GM19372 (cell line): ENCODE measurements around the gene APOBEC3C.
"Not testable (repeated sequence)": the region's sequence is repeated elsewhere in the genome, so short reads cannot be mapped to it uniquely, and the experiment has no call there.

Experiments
- ATAC-seq: cut with Tn5 transposase; IDR thresholded peaks from one replicate; pipeline ENCODE4 v1.9.1; 2021; ENCODE audit warnings: mild to moderate bottlenecking, low read depth, moderate library complexity; ENCODE audit not compliant: unreplicated experiment

Gene APOBEC3C

DNA sequence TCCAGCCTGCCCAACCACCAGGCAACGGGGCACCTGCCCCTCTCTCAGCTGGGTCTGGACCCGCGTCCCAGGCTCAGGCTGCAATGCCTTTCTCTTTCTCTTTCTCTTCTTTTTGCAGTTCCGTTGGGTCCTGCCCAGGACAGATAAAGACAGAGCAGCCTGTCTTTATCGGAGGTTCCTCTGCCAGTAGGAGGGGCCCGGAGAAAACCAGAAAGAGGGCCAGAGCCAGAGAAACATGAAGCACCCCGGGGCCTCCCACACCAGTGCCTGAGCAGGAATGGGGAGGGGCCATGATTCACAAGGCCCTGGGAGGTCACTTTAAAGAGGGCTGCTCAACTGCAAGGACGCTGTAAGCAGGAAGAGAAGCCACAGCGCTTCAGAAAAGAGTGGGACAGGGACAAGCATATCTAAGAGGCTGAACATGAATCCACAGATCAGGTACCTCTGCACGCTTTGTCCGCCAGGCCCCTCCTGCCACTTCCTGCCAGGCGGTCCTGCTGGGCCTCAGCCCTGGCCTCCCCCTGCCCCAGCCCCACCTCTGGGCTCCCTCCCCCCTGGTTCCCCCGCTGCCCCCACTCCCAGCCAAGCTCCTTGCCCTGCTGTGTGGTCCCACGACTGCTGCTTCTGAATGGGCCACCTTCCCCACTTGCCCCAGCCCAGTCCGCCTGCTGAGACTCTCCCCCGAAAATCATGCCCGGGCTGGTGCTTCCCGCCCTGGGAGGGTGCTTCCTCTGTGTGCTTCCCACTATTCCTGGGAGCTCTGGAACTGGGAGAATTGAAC lies at the start of gene APOBEC3C:
Gene APOBEC3C, plus strand, starts transcription at position 316 of the 781 bp plus-strand sequence. Its CDS starts 106 bp downstream, at position 422.
- ATAC-seq: peak; percentile 79

DNA sequence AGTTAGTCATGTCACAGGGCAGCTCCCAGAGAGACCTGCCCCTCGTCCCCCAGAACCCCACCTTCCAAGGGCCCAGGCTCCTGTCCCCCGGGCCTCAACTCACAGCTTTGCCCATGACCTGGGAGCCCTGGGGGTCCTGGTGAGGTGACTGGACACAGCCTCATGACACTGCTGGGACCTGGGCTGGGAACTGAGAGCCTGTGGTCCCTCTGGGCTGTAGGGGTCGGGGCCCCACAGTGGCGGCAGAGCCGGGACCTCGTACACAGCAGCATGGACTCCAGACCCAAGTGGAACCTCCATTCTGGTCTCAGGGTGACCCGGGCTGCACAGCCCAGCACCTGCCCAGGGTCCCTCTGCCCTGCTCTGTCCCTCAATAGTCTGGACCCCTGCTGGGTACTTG lies 49.8 kb upstream of the APOBEC3C start:
- no peak for ATAC-seq

DNA sequence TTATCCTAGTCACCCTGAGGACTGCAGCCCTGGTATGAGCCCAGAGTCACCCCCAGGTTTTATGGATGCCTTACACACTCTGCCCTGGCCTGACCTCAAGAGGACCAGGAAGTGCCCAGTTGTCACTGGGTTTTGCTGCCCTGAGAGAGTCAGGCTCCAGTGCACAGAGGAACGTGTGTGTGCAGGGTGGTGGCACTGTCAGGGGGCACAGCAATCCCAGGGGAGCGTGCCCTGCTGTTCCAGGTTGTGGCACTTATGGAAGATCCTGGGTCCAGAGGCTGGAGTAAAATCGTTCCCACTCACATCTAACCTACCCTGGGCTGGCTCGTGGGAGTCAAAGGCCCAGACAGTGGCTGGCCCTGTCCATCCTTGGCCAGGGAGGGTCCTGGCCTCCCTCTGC lies 49.1 kb upstream of the APOBEC3C start:
- no peak for ATAC-seq

DNA sequence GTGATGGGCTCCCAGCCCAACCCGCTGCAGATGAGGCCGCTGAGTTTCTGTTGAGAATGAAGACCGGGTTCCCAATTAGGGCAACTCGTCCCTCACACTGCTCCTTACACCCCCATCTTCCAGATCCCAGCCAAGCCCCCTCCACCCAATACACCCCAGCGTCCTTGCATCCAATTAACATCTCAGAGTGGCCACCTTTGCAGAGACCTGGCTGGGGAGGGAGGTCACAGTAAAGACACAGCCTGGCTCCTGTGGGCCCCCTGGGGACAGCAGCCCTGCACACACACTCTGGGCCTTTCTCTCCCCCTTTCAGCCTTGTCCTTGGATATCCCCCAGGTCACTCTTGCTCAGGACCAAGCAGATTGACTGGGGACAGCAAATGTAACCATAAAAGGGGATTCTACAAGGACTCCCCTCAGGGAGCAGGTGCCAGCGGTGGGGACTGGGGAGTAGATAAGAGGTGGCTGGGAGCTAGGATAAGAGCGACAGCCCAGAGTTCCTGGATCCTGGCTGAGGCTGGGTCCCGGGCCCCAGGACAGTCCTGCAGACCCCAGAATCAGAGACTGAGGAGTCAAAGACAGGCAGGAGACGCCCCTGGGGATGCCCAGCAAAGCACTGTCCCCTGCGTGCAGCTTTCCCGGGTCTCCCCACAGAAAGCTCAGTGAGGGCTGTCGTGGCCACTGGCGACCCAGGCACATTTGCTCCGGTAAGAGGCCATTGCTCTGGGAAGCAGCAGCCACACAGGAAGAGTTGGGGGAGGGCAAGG lies 48.3 kb upstream of the APOBEC3C start:
- ATAC-seq: no peak

DNA sequence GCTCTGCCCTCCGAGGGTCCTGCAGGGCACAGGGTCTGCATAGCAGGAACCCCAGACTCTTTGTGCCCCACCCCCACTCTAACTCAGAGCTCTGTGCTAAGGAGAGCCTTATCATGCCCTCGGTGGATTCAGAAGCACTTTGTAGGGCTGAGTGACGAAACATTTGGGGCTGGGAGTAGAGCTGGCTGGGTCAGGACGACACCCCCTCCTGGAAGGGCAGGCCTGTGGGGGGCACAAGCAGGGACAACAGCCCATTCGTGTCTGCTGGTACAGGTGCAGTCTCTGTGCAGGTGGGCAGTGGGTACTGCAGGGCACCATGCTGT lies 47.7 kb upstream of the APOBEC3C start:
- ATAC-seq: no peak

DNA sequence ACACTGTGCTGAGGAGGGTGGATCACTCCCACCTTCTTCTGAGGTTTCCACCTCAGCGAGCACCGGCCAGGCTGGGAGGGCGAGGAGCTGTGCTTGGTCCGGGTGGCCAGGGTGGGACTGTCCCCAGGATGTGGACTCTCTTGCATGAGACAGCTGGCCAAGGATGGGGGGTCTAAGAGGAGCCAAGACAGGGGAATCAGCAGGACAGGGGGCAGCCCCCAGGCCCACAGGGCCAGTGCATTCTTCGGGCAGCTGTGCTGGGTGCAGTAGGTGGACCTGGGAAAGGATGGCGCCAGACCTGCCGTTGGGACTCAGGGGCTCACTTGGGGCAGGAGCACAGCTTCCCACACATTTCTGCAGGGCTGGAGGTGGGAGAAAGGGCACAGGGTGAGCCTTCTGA lies 47.1 kb upstream of the APOBEC3C start:
- ATAC-seq: no peak

DNA sequence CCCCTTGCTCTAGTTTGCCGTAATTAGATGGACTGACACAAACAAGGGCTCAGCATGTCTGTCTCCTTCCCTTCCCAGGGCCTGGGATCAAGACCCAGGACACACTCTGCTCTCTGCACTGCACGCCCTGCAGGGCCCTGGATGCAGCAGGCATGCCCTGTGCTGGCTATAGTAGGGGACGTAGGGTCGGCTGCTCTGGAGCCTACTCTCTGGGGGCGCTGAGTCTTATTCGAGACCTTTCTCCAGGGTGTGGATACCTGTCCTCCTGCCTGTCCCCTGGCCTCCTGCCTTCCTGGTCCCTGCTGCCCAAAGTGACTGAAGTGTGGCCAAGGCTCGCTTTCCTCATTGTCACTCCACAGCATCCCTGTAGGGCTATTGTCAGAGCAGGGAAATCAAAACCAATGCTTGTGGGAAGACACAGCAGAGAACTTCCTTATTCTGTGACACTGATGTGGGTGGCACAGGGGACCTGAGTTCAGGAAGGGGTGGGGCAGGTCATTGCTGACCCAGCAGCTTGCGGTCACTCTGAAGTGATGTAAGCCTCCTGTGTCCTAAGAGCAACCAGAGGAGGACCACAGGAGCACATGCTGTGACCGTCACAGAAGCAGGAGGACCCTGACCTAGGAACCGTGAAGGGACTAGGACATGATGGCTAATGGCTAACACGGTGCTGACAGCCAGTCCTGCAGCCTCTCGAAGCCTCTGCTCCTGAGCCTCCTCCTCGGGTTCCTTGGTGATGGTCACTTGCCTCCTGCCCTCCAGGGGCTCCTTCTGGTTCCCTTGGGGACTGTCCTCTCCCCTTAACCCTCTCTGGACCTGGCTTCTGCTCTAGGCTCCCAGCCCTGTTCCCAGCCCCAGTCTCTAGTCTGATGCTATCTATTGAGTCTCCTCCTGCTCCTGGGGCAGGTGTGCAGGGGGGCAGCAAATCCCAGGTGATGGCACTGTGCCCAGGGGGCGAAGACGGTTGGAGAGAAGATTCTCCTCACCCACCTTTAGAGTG lies 46.3 kb upstream of the APOBEC3C start:
- ATAC-seq: no peak

- ATAC-seq: no peak
These were observed 45.3 kb upstream of the APOBEC3C start for GRCh38 chr22:38968801-38969200.

- no peak for ATAC-seq
These were observed 43.5 kb upstream of the APOBEC3C start for GRCh38 chr22:38970551-38970950.

GRCh38 chr22:38971202-38971601 lies 42.9 kb upstream of the APOBEC3C start:
- no peak for ATAC-seq

DNA sequence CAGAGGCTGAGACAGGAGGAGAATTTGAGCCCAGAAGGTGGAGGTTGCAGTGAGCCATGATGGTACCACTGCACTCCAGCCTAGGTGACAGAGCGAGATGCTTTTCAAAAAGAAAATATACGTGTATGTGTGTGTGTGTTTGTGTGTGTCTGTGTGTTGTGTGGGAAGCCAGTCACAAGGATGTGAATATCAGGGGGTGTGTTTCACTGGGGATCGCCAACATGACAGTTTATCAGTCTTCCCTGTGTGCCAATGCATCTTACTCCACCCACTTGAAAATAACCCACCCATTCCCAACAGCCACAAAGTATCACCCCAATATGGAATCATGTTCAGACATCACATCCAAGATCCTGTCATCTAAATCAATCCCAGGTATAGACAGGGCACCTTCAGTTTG lies 42.3 kb upstream of the APOBEC3C start:
- ATAC-seq: no peak

DNA sequence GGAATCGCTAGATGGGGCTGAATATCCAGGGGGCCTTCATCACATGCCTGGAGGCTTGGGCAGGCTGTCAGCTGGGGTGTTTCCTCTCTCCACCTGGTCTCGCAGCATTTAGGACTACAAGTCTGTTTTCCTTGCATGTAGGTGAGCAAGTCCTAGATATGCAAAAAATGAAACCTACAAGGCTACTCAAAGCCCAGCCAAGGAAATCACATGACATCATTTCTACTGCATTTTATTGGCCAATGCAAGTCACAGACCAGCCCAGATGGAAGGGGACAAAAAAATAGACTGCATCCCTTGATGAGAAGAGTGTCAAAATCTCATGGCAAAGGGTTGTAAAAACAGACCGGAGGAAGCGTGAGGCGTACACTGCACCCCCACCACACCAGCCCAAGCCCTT lies 41.5 kb upstream of the APOBEC3C start:
- ATAC-seq: no peak

DNA sequence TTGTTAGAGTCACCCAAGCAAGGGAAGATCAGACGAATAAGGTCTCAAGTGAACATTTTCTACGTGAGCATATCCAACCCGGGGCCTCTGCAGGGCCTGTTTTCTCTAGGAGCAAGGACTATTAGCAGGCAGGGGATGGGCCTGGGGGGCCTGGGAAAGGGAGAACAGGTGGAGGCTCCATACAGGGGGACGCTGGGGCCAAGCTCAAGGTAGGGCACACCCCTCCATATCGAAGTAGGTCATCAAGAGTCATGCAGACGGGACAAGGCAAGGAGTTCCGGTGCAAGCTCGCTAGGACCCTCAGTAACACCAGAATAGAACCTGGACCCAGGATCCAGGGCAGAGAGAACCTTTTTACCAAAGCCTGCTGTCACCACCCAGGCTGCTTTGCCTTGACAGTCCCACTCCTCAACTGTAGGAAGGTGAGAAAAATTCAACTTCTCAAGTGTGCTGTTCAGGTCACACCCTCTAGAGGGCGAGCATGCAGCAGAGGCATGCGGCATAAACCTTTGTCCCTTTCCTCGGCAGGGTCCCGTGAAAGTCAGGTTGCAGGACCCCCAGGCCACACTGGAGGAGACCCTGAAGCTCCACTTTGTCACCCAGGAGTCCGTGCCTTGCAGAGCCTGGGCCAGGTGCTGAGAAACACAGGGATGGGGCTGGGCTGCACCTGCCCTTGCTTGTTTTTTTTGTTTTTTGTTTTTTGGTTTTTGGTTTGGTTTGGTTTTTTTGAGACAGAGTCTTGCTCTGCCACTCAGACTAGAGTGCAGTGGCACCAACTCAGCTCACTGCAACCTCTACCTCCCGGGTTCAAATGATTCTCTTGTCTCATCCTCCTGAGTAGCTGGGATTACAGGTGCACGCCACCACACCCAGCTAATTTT lies 40.5 kb upstream of the APOBEC3C start:
- no peak for ATAC-seq

- ATAC-seq: no peak
These were observed 39.8 kb upstream of the APOBEC3C start for GRCh38 chr22:38974170-38974825.

DNA sequence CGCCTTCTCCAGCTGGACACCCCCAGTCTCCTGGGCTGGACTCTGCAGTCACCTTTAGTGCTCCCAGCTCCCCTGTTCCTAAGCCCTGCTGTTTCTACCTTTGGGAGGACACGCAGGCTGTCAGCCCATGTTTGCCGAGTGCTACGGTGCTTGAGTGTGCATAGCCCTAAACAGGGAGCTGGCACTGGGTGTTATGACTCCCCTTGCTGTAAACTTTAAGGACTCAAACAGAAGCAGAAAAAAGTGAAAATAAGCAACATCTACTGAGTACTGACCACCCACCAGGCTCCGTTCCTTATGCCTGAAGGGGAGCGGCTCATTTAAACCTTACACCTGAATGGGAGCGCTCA lies 39.3 kb upstream of the APOBEC3C start:
- no peak for ATAC-seq

DNA sequence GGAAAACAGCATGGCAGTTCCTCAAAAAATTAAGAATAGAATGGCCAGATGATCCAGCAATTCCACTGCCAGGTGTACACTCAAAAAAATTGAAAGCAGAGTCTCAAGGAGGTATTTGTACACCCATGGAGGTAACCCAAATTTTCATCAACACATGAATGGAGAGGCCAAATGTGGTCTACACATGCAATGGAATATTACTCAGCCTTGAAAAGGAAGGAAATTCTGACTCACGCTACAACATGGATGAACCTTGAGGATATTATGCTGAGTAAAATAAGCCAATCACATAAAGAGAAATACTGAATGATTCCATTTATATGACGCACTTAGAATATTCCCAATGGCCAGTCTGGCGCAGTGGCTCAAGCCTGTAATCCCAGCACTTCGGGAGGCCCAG lies 36.8 kb upstream of the APOBEC3C start:
- not testable (repeated sequence) for ATAC-seq

DNA sequence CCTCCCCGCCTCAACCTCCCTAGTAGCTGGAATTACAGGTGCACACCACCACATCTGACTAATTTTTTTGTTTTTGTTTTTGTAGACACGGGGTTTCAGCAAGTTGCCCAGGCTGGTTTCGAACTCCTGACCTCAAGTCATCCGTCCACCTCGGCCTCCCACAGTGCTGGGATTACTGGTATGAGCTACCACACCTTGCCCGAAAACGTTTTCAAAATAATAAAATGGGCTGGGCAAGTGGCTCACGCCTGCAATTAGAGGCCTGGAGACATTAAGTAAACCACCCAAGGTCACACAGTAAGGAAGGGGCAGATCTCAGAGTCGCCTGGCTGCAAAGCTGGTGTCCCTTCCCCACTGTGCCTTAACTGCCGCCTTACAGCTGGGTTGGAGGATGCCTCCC lies 33.5 kb upstream of the APOBEC3C start:
- ATAC-seq: not testable (repeated sequence)

- ATAC-seq: no peak
These were observed 32.8 kb upstream of the APOBEC3C start for GRCh38 chr22:38981005-38981991.
